Tibial nerve (tissue), 4 donors: ENCODE results near the gene DENND1A.

Experiments
- CTCF ChIP-seq, 5 experiments: fragments of 200-600 bp in 3 of 5; fragments of 450-650 bp in 2 of 5; sonication (generic) in 3 of 5; IDR thresholded peaks; one replicate each; pipeline ENCODE4 v1.5.1; 2016 to 2019; ENCODE audit warnings: antibody characterized with exemption in 5 of 5, mild to moderate bottlenecking in 3 of 5, moderate library complexity in 2 of 5
- EP300 ChIP-seq, 2 donors: sonication (generic); formaldehyde crosslinking; IDR thresholded peaks; one replicate each; pipeline ENCODE4 v1.6.1; 2017; ENCODE audit warnings: antibody characterized with exemption in 2 of 2, mild to moderate bottlenecking in 1 of 2
- POLR2A ChIP-seq, 2 donors: fragments of 450-650 bp; IDR thresholded peaks; one replicate each; pipeline ENCODE4 v1.6.1; 2017; ENCODE audit warnings: antibody characterized with exemption in 2 of 2, mild to moderate bottlenecking in 2 of 2, moderate library complexity in 2 of 2

- TF ChIP-seq CTCF (IDR thresholded peaks at IDR 0.05) (no peak), POLR2A (IDR thresholded peaks at IDR 0.05) (no peak), EP300 (IDR thresholded peaks at IDR 0.05) (no peak)
Measured at GRCh38 chr9:123331346-123332060, 598.4 kb downstream of the DENND1A start.
